Endothelial cell (in vitro differentiated cells): ENCODE data around the gene ZC3H10. TPM values are rescaled to one million over a fixed set of nuclear protein-coding genes. Genes with fewer than 3 reads are reported as not detected.

ENCODE experiments used
- DNase-seq: peaks from one replicate; pipeline ENCODE4 v3.0.0; 2021; ENCODE audit warnings: low spot score
- H3K27ac Mint-ChIP-seq: one replicate; pipeline ENCODE4 v1.8.0; 2021; ENCODE audit warnings: mixed read lengths, inconsistent platforms; ENCODE audit not compliant: unreplicated experiment
- H3K27me3 Mint-ChIP-seq: one replicate; pipeline ENCODE4 v1.8.0; 2021; ENCODE audit warnings: mild to moderate bottlenecking, moderate library complexity, mixed read lengths, inconsistent platforms; ENCODE audit not compliant: unreplicated experiment
- H3K36me3 Mint-ChIP-seq: one replicate; pipeline ENCODE4 v1.8.0; 2021; ENCODE audit warnings: mild to moderate bottlenecking, low read depth, mixed read lengths, inconsistent platforms; ENCODE audit not compliant: unreplicated experiment
- H3K4me1 Mint-ChIP-seq: one replicate; pipeline ENCODE4 v1.8.0; 2021; ENCODE audit warnings: mild to moderate bottlenecking, mixed read lengths, inconsistent platforms; ENCODE audit not compliant: unreplicated experiment
- H3K4me3 Mint-ChIP-seq: one replicate; pipeline ENCODE4 v1.8.0; 2021; ENCODE audit warnings: mild to moderate bottlenecking, mixed read lengths, inconsistent platforms; ENCODE audit not compliant: unreplicated experiment
- H3K9me3 Mint-ChIP-seq: one replicate; pipeline ENCODE4 v1.8.0; 2021; ENCODE audit warnings: mixed read lengths, inconsistent platforms; ENCODE audit not compliant: unreplicated experiment
- CTCF ChIP-seq: fragments of 200-600 bp; sonication (generic); IDR thresholded peaks from one replicate; pipeline ENCODE4 v1.5.0; 2021; ENCODE audit warnings: antibody characterized with exemption; ENCODE audit not compliant: unreplicated experiment
- total RNA-seq: library from RNA; stranded (reverse); fragmentation: NEBNext Ultra II Directional; extraction: Animal tissue kit (Norgen Biotek cat#: 25700); gene quantifications from one replicate; pipeline ENCODE4 v1.2.1, GENCODE V29; 2021; ENCODE audit not compliant: unreplicated experiment

Gene ZC3H10
- total RNA-seq, 1 donor from 2014 or later: 10.4 TPM

DNA sequence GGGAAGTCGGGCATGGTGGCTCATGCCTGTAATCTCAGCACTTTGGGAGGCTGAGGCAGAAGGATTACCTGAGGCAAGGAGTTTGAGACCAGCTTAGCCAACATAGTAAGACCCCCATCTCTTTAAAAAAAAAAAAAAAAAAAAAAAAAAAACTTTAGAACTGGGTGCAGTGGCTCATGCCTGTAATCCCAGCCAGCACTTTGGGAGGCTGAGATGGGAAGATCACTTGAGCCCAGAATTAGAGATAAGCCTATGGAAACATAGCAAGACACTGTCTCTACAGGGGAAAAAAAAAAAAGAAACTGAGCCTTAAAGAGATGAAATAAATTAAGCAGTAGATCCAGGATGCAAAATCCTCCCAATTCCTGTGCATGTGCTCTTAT is 15.4 kb upstream of the ZC3H10 start:
- Mint-ChIP-seq H3K27ac (peak overlapping the region; percentile 78), H3K36me3 (peaks cover 11% of the 10 kb centered on the region), H3K4me3 (no peak overlapping the region), H3K4me1 (peaks cover 27% of the 10 kb centered on the region), H3K27me3 (peaks cover 3% of the 10 kb centered on the region), H3K9me3 (no peaks in the 10 kb centered on the region)
- TF ChIP-seq CTCF: no peak
- no peak for DNase-seq

- no peaks in the 10 kb centered on the region for H3K9me3 Mint-ChIP-seq
- no peak for TF ChIP-seq CTCF
- peaks cover 27% of the 10 kb centered on the region for H3K4me1 Mint-ChIP-seq
- peaks cover 11% of the 10 kb centered on the region for H3K36me3 Mint-ChIP-seq
- peak overlapping the region; percentile 78 for H3K27ac Mint-ChIP-seq
- peaks cover 5% of the 10 kb centered on the region for H3K27me3 Mint-ChIP-seq
- H3K4me3 Mint-ChIP-seq: peak overlapping the region; percentile 100
- no peak for DNase-seq
Measured at GRCh38 chr12:56103066-56103711, 14.9 kb upstream of the ZC3H10 start.

DNA sequence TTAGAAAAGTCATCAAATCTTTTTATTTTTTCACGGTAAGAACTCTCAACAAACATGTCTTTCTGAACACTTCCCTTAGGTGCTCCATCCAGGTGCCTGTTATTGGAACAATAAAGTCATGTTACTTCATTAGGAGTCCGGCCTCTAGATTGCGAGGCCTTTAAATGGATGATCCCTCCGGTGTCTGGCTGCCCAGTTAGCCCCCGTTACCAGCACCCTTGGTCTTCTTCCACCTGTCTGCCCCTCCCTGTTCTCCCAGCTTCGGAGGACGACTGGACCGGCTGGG is 14.3 kb upstream of the ZC3H10 start:
- DNase-seq: no peak
- Mint-ChIP-seq H3K27me3 (peaks cover 6% of the 10 kb centered on the region), H3K4me1 (peaks cover 27% of the 10 kb centered on the region), H3K27ac (peak overlapping the region; percentile 93), H3K36me3 (peaks cover 11% of the 10 kb centered on the region), H3K9me3 (no peaks in the 10 kb centered on the region), H3K4me3 (peak overlapping the region; percentile 100)
- TF ChIP-seq CTCF: no peak

GRCh38 chr12:56104109-56104814 is 13.8 kb upstream of the ZC3H10 start, which contains the start of gene PA2G4:
Gene PA2G4, plus strand, starts transcription at chr12:56104559. Its CDS starts 179 bp downstream, at chr12:56104738.
- H3K9me3 Mint-ChIP-seq: no peaks in the 10 kb centered on the region

More at GRCh38 chr12:56104109-56104814, 13.8 kb upstream of the ZC3H10 start, which contains the start of gene PA2G4:
- H3K27ac Mint-ChIP-seq: peak within 1 kb of the TSS; percentile 93
- H3K36me3 Mint-ChIP-seq: peaks cover 11% of the 10 kb centered on the region
- H3K27me3 Mint-ChIP-seq: peaks cover 6% of the 10 kb centered on the region
- peaks cover 27% of the 10 kb centered on the region for H3K4me1 Mint-ChIP-seq
- no peak for TF ChIP-seq CTCF
- peak within 1 kb of the TSS; percentile 100 for H3K4me3 Mint-ChIP-seq
- peak; percentile 97 for DNase-seq
